ENCODE measurements around the gene NFX1.

Gene NFX1

GRCh38 chr9:33318225-33318624 lies 27.9 kb downstream of the NFX1 start:
- no peak for TF ChIP-seq CTCF (conservative IDR thresholded peaks at IDR 0.05; ENCODE audit: low read length)
- no peak for DNase-seq (ENCODE audit: low read depth)
- H3K4me3 ChIP-seq (ENCODE audit: low read length) = no peak overlapping the region

- no peak for DNase-seq (ENCODE audit: low read depth)
- H3K4me3 ChIP-seq (ENCODE audit: low read length) = no peak overlapping the region
- no peak for TF ChIP-seq CTCF (conservative IDR thresholded peaks at IDR 0.05; ENCODE audit: low read length)
Observed at GRCh38 chr9:33318781-33319180, 28.5 kb downstream of the NFX1 start.

GRCh38 chr9:33320230-33320567 lies 29.9 kb downstream of the NFX1 start:
- no peak overlapping the region for H3K4me3 ChIP-seq (ENCODE audit: low read length)
- no peak for DNase-seq (ENCODE audit: low read depth)
- TF ChIP-seq CTCF (conservative IDR thresholded peaks at IDR 0.05; ENCODE audit: low read length) = no peak

GRCh38 chr9:33320568-33321261 lies 30.4 kb downstream of the NFX1 start:
- DNase-seq (ENCODE audit: low read depth) = peak; percentile 93
- TF ChIP-seq CTCF (conservative IDR thresholded peaks at IDR 0.05; ENCODE audit: low read length) = no peak
- no peak overlapping the region for H3K4me3 ChIP-seq (ENCODE audit: low read length)

- DNase-seq (ENCODE audit: low read depth) = peak; percentile 90
- TF ChIP-seq CTCF (conservative IDR thresholded peaks at IDR 0.05; ENCODE audit: low read length) = no peak
- H3K4me3 ChIP-seq (ENCODE audit: low read length) = no peak overlapping the region
Observed at GRCh38 chr9:33329117-33329563, 38.8 kb downstream of the NFX1 start.

GRCh38 chr9:33329979-33330378 lies 39.7 kb downstream of the NFX1 start:
- H3K4me3 ChIP-seq (ENCODE audit: low read length) = no peak overlapping the region
- TF ChIP-seq CTCF (conservative IDR thresholded peaks at IDR 0.05; ENCODE audit: low read length) = no peak
- peak; percentile 10 for DNase-seq (ENCODE audit: low read depth)

GRCh38 chr9:33331377-33331891 lies 41.1 kb downstream of the NFX1 start:
- peak; percentile 22 for DNase-seq (ENCODE audit: low read depth)
- TF ChIP-seq CTCF (conservative IDR thresholded peaks at IDR 0.05; ENCODE audit: low read length) = no peak
- no peak overlapping the region for H3K4me3 ChIP-seq (ENCODE audit: low read length)

Measured in AG10803 (cell line).